ENCODE data around the gene FAM98A.

Gene FAM98A

GRCh38 chr2:33599175-33599942, at the start of gene FAM98A:
Gene FAM98A, minus strand, starts transcription at chr2:33599299. Its CDS starts 78 bp downstream, at chr2:33599221.
- DNase-seq (ENCODE audit: low spot score in 2 of 2) (peak; percentile 96 to 98), ATAC-seq (replicated peaks; ENCODE audit: extremely low read depth, poor library complexity, severe bottlenecking) (peak; percentile 91)
- Mint-ChIP-seq H3K9me3 (no peaks in the 10 kb centered on the region), H3K27ac (ENCODE audit: low read depth) (peak within 1 kb of the TSS; percentile 83), H3K4me1 (peaks cover 21% of the 10 kb centered on the region), H3K36me3 (ENCODE audit: insufficient read depth) (peaks cover 14% of the 10 kb centered on the region), H3K27me3 (no peaks in the 10 kb centered on the region), H3K4me3 (peak within 1 kb of the TSS; percentile 89)

DNA sequence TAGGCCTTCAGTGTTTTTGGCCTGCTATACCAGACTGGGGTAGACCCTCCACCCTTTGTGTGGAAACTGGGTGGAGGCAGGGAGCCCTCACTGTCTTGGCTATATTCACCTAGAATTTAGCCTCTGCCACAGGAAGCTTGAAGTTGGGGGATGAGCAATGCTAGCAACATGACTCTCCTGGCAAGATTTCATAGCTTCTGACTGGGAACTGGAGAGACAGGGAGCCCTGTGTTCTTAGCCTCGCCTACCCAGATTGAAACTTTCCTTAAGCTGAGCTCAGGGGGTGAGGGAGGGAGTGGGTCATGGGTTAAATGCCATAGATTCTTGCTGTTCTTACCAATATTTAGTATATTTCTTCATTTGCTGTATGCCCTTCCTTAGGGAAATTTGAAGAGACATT, 46.8 kb upstream of the FAM98A start:
- ATAC-seq (replicated peaks; ENCODE audit: extremely low read depth, poor library complexity, severe bottlenecking): no peak
- peaks cover 5% of the 10 kb centered on the region for H3K9me3 Mint-ChIP-seq
- no peaks in the 10 kb centered on the region for H3K4me1 Mint-ChIP-seq

GRCh38 chr2:33644215-33644614, 45.1 kb upstream of the FAM98A start:
- Mint-ChIP-seq H3K4me1 (no peaks in the 10 kb centered on the region), H3K27me3 (peaks cover 13% of the 10 kb centered on the region), H3K36me3 (ENCODE audit: insufficient read depth) (peaks cover 2% of the 10 kb centered on the region), H3K4me3 (no peak overlapping the region), H3K27ac (ENCODE audit: low read depth) (no peak overlapping the region), H3K9me3 (peaks cover 5% of the 10 kb centered on the region)
- ATAC-seq (replicated peaks; ENCODE audit: extremely low read depth, poor library complexity, severe bottlenecking) (no peak), DNase-seq (ENCODE audit: low spot score in 2 of 2) (no peak)

More for the DNA sequence above, 46.8 kb upstream of the FAM98A start:
- DNase-seq (ENCODE audit: low spot score in 2 of 2): no peak
- peaks cover 2% of the 10 kb centered on the region for H3K36me3 Mint-ChIP-seq (ENCODE audit: insufficient read depth)
- H3K4me3 Mint-ChIP-seq: no peak overlapping the region
- no peak overlapping the region for H3K27ac Mint-ChIP-seq (ENCODE audit: low read depth)
- H3K27me3 Mint-ChIP-seq: peaks cover 13% of the 10 kb centered on the region

DNA sequence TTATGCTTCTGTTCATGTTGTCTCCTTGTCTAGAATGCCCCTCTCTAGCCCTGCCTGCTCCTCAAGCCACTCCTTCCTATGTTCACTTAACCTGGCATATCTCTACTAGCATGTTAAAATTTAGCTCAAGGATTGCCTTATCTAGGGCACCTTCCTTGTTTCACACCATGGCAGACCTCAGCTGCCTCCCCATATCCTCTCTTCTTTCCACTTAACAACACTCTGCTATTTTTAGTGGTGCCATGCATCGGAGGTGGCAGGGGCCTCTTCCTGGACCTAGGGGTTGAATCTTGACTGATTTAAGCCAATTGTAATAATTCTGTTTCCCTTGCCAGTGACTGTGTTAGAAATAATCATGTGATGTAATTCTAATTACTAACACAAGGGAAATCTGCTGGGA, 36.9 kb upstream of the FAM98A start:
- Mint-ChIP-seq H3K27me3 (no peaks in the 10 kb centered on the region), H3K27ac (ENCODE audit: low read depth) (no peak overlapping the region), H3K4me1 (no peaks in the 10 kb centered on the region), H3K4me3 (no peak overlapping the region), H3K9me3 (no peaks in the 10 kb centered on the region), H3K36me3 (ENCODE audit: insufficient read depth) (no peaks in the 10 kb centered on the region)
- DNase-seq (ENCODE audit: low spot score in 2 of 2): no peak
- ATAC-seq (replicated peaks; ENCODE audit: extremely low read depth, poor library complexity, severe bottlenecking): no peak

DNA sequence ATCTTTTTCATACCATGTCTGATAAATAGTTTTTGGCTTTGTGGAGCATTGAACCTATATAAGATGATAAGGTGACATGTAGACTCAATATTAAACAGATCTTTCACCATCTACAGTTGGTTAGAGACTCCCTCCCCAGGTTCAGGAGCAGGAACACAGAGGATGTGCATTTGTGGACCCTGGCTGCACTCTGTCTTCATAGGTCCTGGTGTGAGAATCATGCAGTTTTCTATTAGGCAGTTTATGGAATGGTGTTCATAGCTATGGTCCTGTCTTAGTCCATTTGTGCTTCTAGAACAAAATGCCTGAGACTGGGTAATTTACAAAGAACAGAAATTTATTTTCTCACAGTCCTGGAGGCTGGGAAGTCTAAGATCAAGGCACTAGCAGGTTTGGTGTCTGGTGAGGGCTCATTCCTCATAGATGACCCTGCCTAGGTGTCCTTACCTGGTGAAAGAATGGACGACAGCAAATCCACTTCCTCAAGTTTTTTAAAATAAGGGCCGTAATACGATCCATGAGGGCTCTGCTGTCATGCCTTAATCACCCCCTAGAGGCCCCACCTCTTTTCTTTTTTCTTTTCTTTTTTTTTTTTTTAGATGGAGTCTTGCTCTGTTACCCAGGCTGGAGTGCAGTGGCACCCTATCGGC, 35.3 kb upstream of the FAM98A start:
- Mint-ChIP-seq H3K9me3 (no peaks in the 10 kb centered on the region), H3K27me3 (no peaks in the 10 kb centered on the region), H3K27ac (ENCODE audit: low read depth) (no peak overlapping the region), H3K4me3 (no peak overlapping the region), H3K36me3 (ENCODE audit: insufficient read depth) (no peaks in the 10 kb centered on the region), H3K4me1 (no peaks in the 10 kb centered on the region)
- DNase-seq (ENCODE audit: low spot score in 2 of 2) (no peak), ATAC-seq (replicated peaks; ENCODE audit: extremely low read depth, poor library complexity, severe bottlenecking) (no peak)

DNA sequence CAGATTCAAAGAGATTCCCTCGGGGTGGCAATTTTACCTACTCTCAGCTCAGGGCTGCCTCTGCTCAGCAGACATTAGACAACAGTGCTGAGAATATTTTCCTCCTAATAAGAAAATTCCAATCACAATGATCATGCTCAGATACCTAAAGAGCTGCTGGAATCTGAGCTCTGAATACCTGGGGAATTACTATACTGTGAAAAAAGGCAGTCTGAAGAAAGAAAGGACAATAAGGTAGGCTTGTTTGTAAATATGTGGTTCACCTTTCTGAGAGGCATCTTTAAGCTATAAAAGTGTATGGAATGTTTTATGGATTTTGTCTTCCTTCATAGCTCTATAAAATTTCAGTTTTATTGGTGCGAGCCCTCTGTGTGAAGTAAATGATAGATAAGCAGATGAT, 34.2 kb upstream of the FAM98A start:
- no peak for ATAC-seq (replicated peaks; ENCODE audit: extremely low read depth, poor library complexity, severe bottlenecking)
- no peak for DNase-seq (ENCODE audit: low spot score in 2 of 2)
- no peak overlapping the region for H3K4me3 Mint-ChIP-seq
- no peak overlapping the region for H3K27ac Mint-ChIP-seq (ENCODE audit: low read depth)
- no peaks in the 10 kb centered on the region for H3K9me3 Mint-ChIP-seq
- no peaks in the 10 kb centered on the region for H3K36me3 Mint-ChIP-seq (ENCODE audit: insufficient read depth)
- no peaks in the 10 kb centered on the region for H3K4me1 Mint-ChIP-seq
- no peaks in the 10 kb centered on the region for H3K27me3 Mint-ChIP-seq

DNA sequence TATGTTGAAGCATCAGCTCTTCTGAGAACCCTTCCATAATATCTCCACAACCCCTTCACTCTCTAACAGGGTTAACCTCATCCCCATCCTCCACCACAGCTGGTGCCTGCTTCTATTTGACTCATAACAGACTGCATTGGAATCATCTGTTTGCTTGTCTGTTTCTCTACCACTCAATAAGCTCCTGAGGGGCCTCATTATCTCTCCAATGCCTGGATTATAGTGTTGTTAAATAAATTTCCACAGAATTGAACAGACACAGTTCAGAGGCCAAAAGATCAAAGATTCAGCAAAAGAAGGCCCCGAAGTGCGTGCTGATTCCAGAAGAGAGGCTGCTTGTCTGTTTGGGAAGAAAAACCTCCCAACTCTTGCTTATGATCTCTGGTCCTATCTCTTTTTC, 33.7 kb upstream of the FAM98A start:
- DNase-seq (ENCODE audit: low spot score in 2 of 2): no peak
- ATAC-seq (replicated peaks; ENCODE audit: extremely low read depth, poor library complexity, severe bottlenecking): no peak
- no peaks in the 10 kb centered on the region for H3K4me1 Mint-ChIP-seq
- no peaks in the 10 kb centered on the region for H3K27me3 Mint-ChIP-seq
- no peaks in the 10 kb centered on the region for H3K9me3 Mint-ChIP-seq
- no peak overlapping the region for H3K27ac Mint-ChIP-seq (ENCODE audit: low read depth)
- H3K36me3 Mint-ChIP-seq (ENCODE audit: insufficient read depth): no peaks in the 10 kb centered on the region
- H3K4me3 Mint-ChIP-seq: no peak overlapping the region

DNA sequence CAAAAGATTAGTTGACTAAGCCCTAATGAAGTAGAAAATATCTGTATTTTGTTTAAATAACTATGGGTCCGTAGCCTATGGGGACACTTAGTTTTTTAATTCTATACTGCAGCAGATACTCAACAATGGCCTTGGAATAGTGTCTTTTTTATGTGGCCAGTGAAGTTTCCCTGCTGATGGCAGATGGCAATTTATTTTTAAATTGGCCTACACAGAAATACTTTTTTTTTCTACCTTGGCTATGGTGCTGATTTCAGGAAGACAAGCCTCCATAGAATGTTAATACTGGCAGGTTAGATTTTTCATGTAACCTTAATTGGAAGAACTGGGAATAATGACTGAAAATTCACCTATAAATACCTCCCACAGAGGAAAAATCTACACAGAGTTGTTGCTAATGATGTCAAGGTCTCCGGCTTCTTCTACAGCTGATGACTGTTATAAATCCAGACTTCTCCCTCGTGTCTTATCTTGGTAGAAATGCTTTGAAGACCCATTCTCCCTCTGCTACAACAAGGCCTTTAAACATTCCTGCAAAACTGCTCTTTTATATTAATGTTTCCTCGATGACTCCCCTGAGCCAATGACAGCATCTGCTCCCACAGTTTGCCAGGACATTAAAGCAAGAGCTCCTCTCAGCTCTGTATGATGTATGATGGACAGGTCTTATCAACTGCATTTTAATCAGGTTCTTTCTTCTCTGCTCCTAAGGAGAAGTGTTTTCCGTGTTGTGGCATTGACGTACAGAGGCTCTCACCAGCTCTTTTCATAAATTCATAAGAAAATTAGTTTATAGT, 29.1 kb upstream of the FAM98A start:
- no peaks in the 10 kb centered on the region for H3K4me1 Mint-ChIP-seq
- H3K9me3 Mint-ChIP-seq: no peaks in the 10 kb centered on the region
- ATAC-seq (replicated peaks; ENCODE audit: extremely low read depth, poor library complexity, severe bottlenecking) (no peak), DNase-seq (ENCODE audit: low spot score in 2 of 2) (no peak)
- no peaks in the 10 kb centered on the region for H3K27me3 Mint-ChIP-seq
- no peak overlapping the region for H3K27ac Mint-ChIP-seq (ENCODE audit: low read depth)
- no peak overlapping the region for H3K4me3 Mint-ChIP-seq
- no peaks in the 10 kb centered on the region for H3K36me3 Mint-ChIP-seq (ENCODE audit: insufficient read depth)

DNA sequence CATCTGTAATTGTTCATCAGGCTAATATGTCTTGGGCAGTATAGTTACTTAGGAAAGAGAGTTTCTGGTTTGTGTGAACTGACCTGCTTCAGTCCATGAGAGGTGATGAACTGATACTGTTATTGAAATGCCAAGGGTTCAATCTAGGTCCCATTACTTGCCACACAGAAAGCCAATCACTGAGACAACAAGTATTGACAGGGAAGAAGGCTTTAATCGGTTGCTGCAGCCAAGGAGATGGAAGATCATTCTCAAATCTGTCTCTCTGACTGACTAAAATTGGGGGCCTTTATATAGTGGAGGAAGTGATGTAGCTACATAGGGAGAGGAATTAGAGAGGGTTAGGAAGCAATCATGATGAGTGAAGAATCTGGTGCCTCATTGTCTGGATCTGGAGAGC, 19.9 kb upstream of the FAM98A start:
- DNase-seq (ENCODE audit: low spot score in 2 of 2) (no peak), ATAC-seq (replicated peaks; ENCODE audit: extremely low read depth, poor library complexity, severe bottlenecking) (no peak)
- Mint-ChIP-seq H3K4me3 (no peak overlapping the region), H3K27ac (ENCODE audit: low read depth) (no peak overlapping the region), H3K27me3 (peaks cover 29% of the 10 kb centered on the region), H3K36me3 (ENCODE audit: insufficient read depth) (no peaks in the 10 kb centered on the region), H3K4me1 (no peaks in the 10 kb centered on the region), H3K9me3 (peaks cover 13% of the 10 kb centered on the region)

GRCh38 chr2:33617989-33618388, 18.9 kb upstream of the FAM98A start:
- no peaks in the 10 kb centered on the region for H3K4me1 Mint-ChIP-seq
- DNase-seq (ENCODE audit: low spot score in 2 of 2) (no peak), ATAC-seq (replicated peaks; ENCODE audit: extremely low read depth, poor library complexity, severe bottlenecking) (no peak)
- H3K27ac Mint-ChIP-seq (ENCODE audit: low read depth): no peak overlapping the region
- H3K4me3 Mint-ChIP-seq: no peak overlapping the region
- peaks cover 13% of the 10 kb centered on the region for H3K9me3 Mint-ChIP-seq
- H3K36me3 Mint-ChIP-seq (ENCODE audit: insufficient read depth): no peaks in the 10 kb centered on the region
- peaks cover 29% of the 10 kb centered on the region for H3K27me3 Mint-ChIP-seq

GRCh38 chr2:33617401-33617800, 18.3 kb upstream of the FAM98A start:
- DNase-seq (ENCODE audit: low spot score in 2 of 2): no peak
- Mint-ChIP-seq H3K36me3 (ENCODE audit: insufficient read depth) (no peaks in the 10 kb centered on the region), H3K27me3 (peaks cover 29% of the 10 kb centered on the region), H3K4me3 (no peak overlapping the region), H3K27ac (ENCODE audit: low read depth) (no peak overlapping the region), H3K4me1 (no peaks in the 10 kb centered on the region), H3K9me3 (peaks cover 13% of the 10 kb centered on the region)
- ATAC-seq (replicated peaks; ENCODE audit: extremely low read depth, poor library complexity, severe bottlenecking): no peak

DNA sequence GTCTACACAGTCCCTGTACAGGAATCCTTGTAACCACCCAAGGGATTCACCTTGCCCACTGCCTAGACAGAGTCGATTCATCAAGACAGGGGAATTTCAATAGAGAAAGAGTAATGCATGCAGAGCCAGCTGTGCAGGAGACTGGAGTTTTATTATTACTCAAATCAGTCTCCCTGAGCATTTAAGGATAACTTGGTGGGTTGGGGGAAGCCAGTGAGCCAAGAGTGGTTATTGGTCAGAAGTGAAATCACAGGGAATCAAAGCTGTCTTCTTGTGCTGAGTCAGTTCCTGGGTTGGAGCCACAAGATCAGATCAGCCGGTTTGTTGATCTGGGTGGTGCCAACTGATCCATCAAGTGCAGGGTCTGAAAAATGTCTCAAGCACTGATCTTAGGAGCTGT, 17.8 kb upstream of the FAM98A start:
- Mint-ChIP-seq H3K36me3 (ENCODE audit: insufficient read depth) (no peaks in the 10 kb centered on the region), H3K27ac (ENCODE audit: low read depth) (no peak overlapping the region), H3K4me3 (no peak overlapping the region), H3K9me3 (peaks cover 13% of the 10 kb centered on the region), H3K27me3 (peaks cover 29% of the 10 kb centered on the region), H3K4me1 (no peaks in the 10 kb centered on the region)
- no peak for DNase-seq (ENCODE audit: low spot score in 2 of 2)
- no peak for ATAC-seq (replicated peaks; ENCODE audit: extremely low read depth, poor library complexity, severe bottlenecking)
